K562 (cell line): ENCODE results near the gene PRICKLE4.

Source experiments
- CTCF ChIP-seq, 3 experiments: IDR thresholded peaks in 2 of 3; conservative IDR thresholded peaks in 1 of 3; 2 replicates each; pipeline ENCODE4 v1.5.1; 2011 to 2012; ENCODE audit warnings: low read length in 3 of 3, mild to moderate bottlenecking in 3 of 3, control low read depth in 2 of 3, improper control_type of control experiment in 1 of 3, inconsistent platforms in 1 of 3, low read depth in 1 of 3, mixed read lengths in 1 of 3, moderate library complexity in 1 of 3; ENCODE audit not compliant: insufficient read depth in 2 of 3
- FOS ChIP-seq: IDR thresholded peaks from 3 replicates; pipeline ENCODE4 v1.6.1; 2011; ENCODE audit not compliant: insufficient read length; ENCODE audit errors: extremely low read depth
- MCM2 ChIP-seq: fragments of 450-650 bp; IDR thresholded peaks from 2 replicates; pipeline ENCODE4 v1.6.1; 2017; ENCODE audit warnings: low read depth, mild to moderate bottlenecking
- POLR2A ChIP-seq: fragments of 450-650 bp; conservative IDR thresholded peaks from 2 replicates; pipeline ENCODE4 v1.6.1; 2016
- RBM14 ChIP-seq: fragments of 200-400 bp; formaldehyde crosslinking; IDR thresholded peaks from 2 replicates; pipeline ENCODE4 v1.6.1; 2018; ENCODE audit warnings: low read depth, mild to moderate bottlenecking, low read length, moderate library complexity, borderline replicate concordance; ENCODE audit not compliant: insufficient read depth
- TBP ChIP-seq: optimal IDR thresholded peaks from 2 replicates; pipeline ENCODE3; 2011; ENCODE audit warnings: low read depth, low read length, improper control_type of control experiment
- ZBTB1 ChIP-seq: sonication (generic); formaldehyde crosslinking; IDR thresholded peaks from 2 replicates; pipeline ENCODE4 v1.8.1; 2023; ENCODE audit warnings: missing genetic modification reagents, low read depth, mild to moderate bottlenecking, borderline replicate concordance
- ZBTB33 ChIP-seq: sonication (generic); formaldehyde crosslinking; IDR thresholded peaks from 2 replicates; pipeline ENCODE4 v1.8.1; 2023; ENCODE audit warnings: mild to moderate bottlenecking, missing genetic modification reagents
- ZC3H8 ChIP-seq: fragments of 450-650 bp; IDR thresholded peaks from 2 replicates; pipeline ENCODE4 v1.6.1; 2017
- ZNF224 ChIP-seq: sonication (generic); formaldehyde crosslinking; IDR thresholded peaks from 2 replicates; pipeline ENCODE4 v1.8.0; 2022; ENCODE audit warnings: mild to moderate bottlenecking, missing genetic modification reagents

- TF ChIP-seq FOS: no peak
- no peak for TF ChIP-seq ZNF224 (CRISPR knock-in tag)
- no peak for TF ChIP-seq ZC3H8
- TF ChIP-seq ZBTB1 (CRISPR knock-in tag): no peak
- TF ChIP-seq MCM2: no peak
- TF ChIP-seq TBP: no peak
- no peak for TF ChIP-seq RBM14
- no peak for TF ChIP-seq POLR2A
- no peak for TF ChIP-seq CTCF (IDR thresholded peaks at IDR 0.05 in 2 of 3, conservative IDR thresholded peaks at IDR 0.05 in 1 of 3; ENCODE audit: insufficient read depth in 2 of 3, low read depth in 1 of 3, low read length in 3 of 3)
- no peak for TF ChIP-seq ZBTB33 (CRISPR knock-in tag)
These were observed 55.6 kb downstream of the PRICKLE4 start for GRCh38 chr6:41836022-41836659.
